K562 (cell line): ENCODE results near the gene OLIG1. TPM values are rescaled to one million over a fixed set of nuclear protein-coding genes. Genes with fewer than 3 reads are reported as not detected.
A peak's percentile ranks its signal among the peaks of the same experiment; 100 is the strongest.

Experiments
- ATAC-seq: fragments of 200-7000 bp; cut with Tn5 transposase; 3 replicates; pipeline ENCODE4 v1.9.1; 2020; ENCODE audit warnings: moderate library complexity
- BruUV-seq: library from RNA; stranded (reverse); fragments of 400-500 nt; replicated peaks from 2 replicates; lab custom pipeline; 2021; lab: Mats Ljungman, UMichigan
- CTCF ChIA-PET: fragments of 300-600 bp; formaldehyde crosslinking; extraction: SDS; loops from one replicate; lab custom pipeline; 2021; ENCODE audit warnings: low intra/inter-chr PET ratio; lab: Yijun Ruan, JAX
- POLR2A ChIA-PET: fragments of 300-600, 350-650 bp; sonication (Branson Sonifier 250); formaldehyde crosslinking; extraction: SDS; loops from one replicate; lab custom pipeline; 2021; ENCODE audit warnings: antibody characterized with exemption, inconsistent platforms; lab: Yijun Ruan, JAX
- DNase-seq, 4 experiments: peaks; one replicate each; pipeline versions ENCODE4 v3.0.0 to v3.0.0-alpha.2; 2011 to 2018; ENCODE audit warnings: low spot score in 3 of 4, mixed read lengths in 3 of 4; ENCODE audit errors: extremely low read depth in 1 of 4
- FAIRE-seq: peaks from 2 replicates; lab custom pipeline; 2011; peaks lifted over from hg19 to GRCh38; lab: Jason Lieb, UNC
- H2AFZ ChIP-seq: 2 replicates; pipeline ENCODE4 v1.6.0; 2011; ENCODE audit warnings: low read depth, low read length, control low read depth, inconsistent platforms
- H3K27ac ChIP-seq: fragments of 200-600 bp; 3 replicates; pipeline ENCODE4 v1.8.0; 2011; ENCODE audit warnings: low read depth, mild to moderate bottlenecking, control low read depth, inconsistent platforms, low read length, moderate library complexity, mixed read lengths; ENCODE audit errors: extremely low read depth
- H3K27me3 ChIP-seq, 2 experiments: fragments of 300-600 bp in 1 of 2; 2 replicates in 1 of 2; 3 replicates in 1 of 2; pipeline versions ENCODE4 v1.6.0 to v1.8.0; 2011; ENCODE audit warnings: inconsistent platforms in 2 of 2, low read length in 2 of 2, mild to moderate bottlenecking in 1 of 2, mixed read lengths in 1 of 2, moderate library complexity in 1 of 2; ENCODE audit not compliant: control insufficient read depth in 2 of 2, insufficient read depth in 2 of 2
- H3K36me3 ChIP-seq: fragments of 300-600 bp; 3 replicates; pipeline ENCODE4 v1.8.0; 2011; ENCODE audit warnings: mild to moderate bottlenecking, low read length, inconsistent platforms; ENCODE audit not compliant: control insufficient read depth, insufficient read depth
- H3K4me1 ChIP-seq, 2 experiments: fragments of 200-600 bp in 1 of 2; replicated peaks in 1 of 2; 2 replicates in 1 of 2; 3 replicates in 1 of 2; pipeline versions ENCODE4 v1.5.1 to v1.8.0; 2011; ENCODE audit warnings: inconsistent platforms in 2 of 2, low read length in 2 of 2, mild to moderate bottlenecking in 1 of 2, mixed read lengths in 1 of 2, moderate library complexity in 1 of 2; ENCODE audit not compliant: control insufficient read depth in 2 of 2, insufficient read depth in 2 of 2
- H3K4me2 ChIP-seq: 2 replicates; pipeline ENCODE4 v1.6.1; 2011; ENCODE audit warnings: low read length, control low read depth, inconsistent platforms, mixed read lengths; ENCODE audit not compliant: insufficient read depth
- H3K4me3 ChIP-seq: fragments of 200-600 bp; sonication (generic), shearing (Covaris generic); 2 replicates; pipeline ENCODE4 v1.5.1; 2016; ENCODE audit warnings: control low read depth, inconsistent platforms
- H3K79me2 ChIP-seq: fragments of 200-600 bp; 3 replicates; pipeline ENCODE4 v1.8.0; 2011; ENCODE audit warnings: low read length, inconsistent platforms; ENCODE audit not compliant: control insufficient read depth, insufficient read depth
- H3K9ac ChIP-seq, 2 experiments: 2 replicates each; pipeline versions ENCODE4 v1.6.0 to v1.6.1; 2011; ENCODE audit warnings: low read depth in 2 of 2, low read length in 2 of 2, control low read depth in 1 of 2, inconsistent platforms in 1 of 2, mild to moderate bottlenecking in 1 of 2, mixed read lengths in 1 of 2; ENCODE audit not compliant: insufficient read depth in 1 of 2
- H3K9me1 ChIP-seq: one replicate; pipeline ENCODE4 v1.6.0; 2011; ENCODE audit warnings: inconsistent platforms, mild to moderate bottlenecking, low read length, moderate library complexity; ENCODE audit not compliant: control insufficient read depth, insufficient read depth
- H3K9me3 ChIP-seq: replicated peaks from 2 replicates; pipeline ENCODE4 v1.5.1; 2011; ENCODE audit warnings: low read depth, low read length, inconsistent platforms; ENCODE audit not compliant: control insufficient read depth, insufficient read depth
- H4K20me1 ChIP-seq: replicated peaks from 2 replicates; pipeline ENCODE4 v1.6.1; 2011; ENCODE audit warnings: low read length, inconsistent platforms, mixed read lengths; ENCODE audit not compliant: control insufficient read depth, insufficient read depth
- CBFB ChIP-seq: sonication (generic); formaldehyde crosslinking; IDR thresholded peaks from 2 replicates; pipeline ENCODE4 v1.4.0; 2020; ENCODE audit warnings: mild to moderate bottlenecking, missing genetic modification reagents
- MEIS2 ChIP-seq: fragments of 450-650 bp; IDR thresholded peaks from 2 replicates; pipeline ENCODE4 v1.6.1; 2014; ENCODE audit warnings: mild to moderate bottlenecking; ENCODE audit not compliant: partially characterized antibody
- MYC ChIP-seq, 2 experiments: fragments of 250-450 bp in 1 of 2; sonication (Bioruptor Pico) in 1 of 2; IDR thresholded peaks; 2 replicates each; pipeline versions ENCODE4 v1.5.1 to v1.6.1; 2012 to 2021; ENCODE audit warnings: low read depth in 2 of 2, borderline replicate concordance in 1 of 2, improper control_type of control experiment in 1 of 2, low read length in 1 of 2, mild to moderate bottlenecking in 1 of 2, moderate library complexity in 1 of 2
- POLR2G ChIP-seq: fragments of 200-400 bp; formaldehyde crosslinking; IDR thresholded peaks from 2 replicates; pipeline ENCODE4 v1.6.1; 2017; ENCODE audit warnings: low read depth, mild to moderate bottlenecking, antibody characterized with exemption, low read length, moderate library complexity
- WGBS: fragments of 100-300 bp; shearing (Covaris generic); methylation state at CpG from one replicate; pipeline ENCODE4 v1.1.6; 2016; ENCODE audit warnings: low coverage, mixed read lengths; ENCODE audit not compliant: insufficient coverage; ENCODE audit errors: missing lambda C conversion rate; 5-methylcytosine and 5-hydroxymethylcytosine counted together
- in situ Hi-C: fragments of 300-500 bp; cut with MboI; formaldehyde crosslinking; loops from 4 replicates; pipeline ENCODE4 v1.15.0; 2018; ENCODE audit warnings: inconsistent platforms, mixed read lengths
- intact Hi-C: fragments of 100-400 bp; cut with micrococcal nuclease; formaldehyde crosslinking; loops from 2 replicates; pipeline ENCODE4 v1.14.2; 2022
- polyA plus RNA-seq, 8 experiments: library from polyadenylated mRNA; depleted of rRNA in 4 of 8; stranded (reverse) in 5 of 8; unstranded in 3 of 8; fragments of >200 nt; fragmentation: Nextera tagmentation in 2 of 8; fragmentation: Illumina TruSeq in 1 of 8; extraction: Ambion mirVana in 2 of 8; extraction: Trizol in 1 of 8; gene quantifications; 2 replicates each; pipeline versions ENCODE4 v1.2.1 to v1.2.3, GENCODE V29; 2011 to 2014; ENCODE audit warnings: inconsistent platforms in 1 of 8, missing spikeins in 1 of 8
- total RNA-seq, 7 experiments: library from RNA; depleted of rRNA in 6 of 7; stranded (reverse); fragments of >200 nt in 6 of 7; fragmentation: Illumina TruSeq in 2 of 7; extraction: Trizol in 2 of 7; gene quantifications; 2 replicates each; pipeline versions ENCODE4 v1.2.1 to v1.2.3, GENCODE V29; 2011 to 2021; ENCODE audit warnings: low replicate concordance in 1 of 7

The OLIG1 gene
- total and polyA plus RNA-seq, 9 of the 15 experiments (the other 6 are each of a cell fraction or from before 2014, with no cell fraction given): not detected

DNA sequence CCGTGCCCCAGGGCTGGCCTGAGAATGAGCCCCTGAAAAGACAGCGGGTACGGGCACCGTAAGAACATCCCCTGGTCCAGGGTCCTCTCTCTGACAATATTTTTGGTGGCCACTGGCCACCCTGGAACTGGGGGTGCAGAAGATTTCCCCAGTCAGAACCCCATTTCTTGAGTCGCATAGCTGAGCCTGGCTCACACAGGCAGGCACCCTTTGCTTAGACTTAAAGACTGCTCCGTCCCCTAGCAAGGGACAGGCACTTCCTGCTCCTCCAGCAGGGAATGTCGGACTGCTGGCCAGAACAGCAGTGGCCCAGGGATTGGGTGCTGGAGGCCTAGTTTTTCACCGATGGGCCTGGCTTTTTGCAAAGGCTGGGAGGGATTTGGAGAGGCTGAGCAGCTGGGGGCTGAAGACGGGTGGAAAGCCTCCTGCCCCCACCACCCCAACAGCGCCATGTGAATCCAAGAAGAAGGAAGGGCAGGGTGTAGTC is 39.9 kb upstream of the OLIG1 start:
- DNase-seq: no peak
- no peaks in the 10 kb centered on the region for H3K9me1 ChIP-seq
- ChIA-PET POLR2A (no interaction called here), CTCF (no interaction called here)
- no peaks in the 10 kb centered on the region for H3K9me3 ChIP-seq
- H3K27ac ChIP-seq: no peak overlapping the region
- peaks cover 8% of the 10 kb centered on the region; the same call in 1 of the 2 replicates for H4K20me1 ChIP-seq
- 3% methylated on average over 10 of the region's 10 CpGs for WGBS
- H2AFZ ChIP-seq: no peak overlapping the region
- H3K4me1 ChIP-seq: peaks cover 0 to 9% of the 10 kb centered on the region in 2 experiments; a peak in 1 of 5 replicates
- BruUV-seq: no TSS peak
- FAIRE-seq: no peak
- no peak overlapping the region for H3K4me2 ChIP-seq
- H3K27me3 ChIP-seq: peaks cover 44 to 86% of the 10 kb centered on the region in 2 experiments
- in situ Hi-C loops: no loop called here
- no peaks in the 10 kb centered on the region for H3K36me3 ChIP-seq
- TF ChIP-seq POLR2G (no peak), CBFB (CRISPR knock-in tag) (no peak)
- no peaks in the 10 kb centered on the region for H3K79me2 ChIP-seq
- no peak overlapping the region for H3K4me3 ChIP-seq
- intact Hi-C loops: no loop called here
- no peak overlapping the region for H3K9ac ChIP-seq
- ATAC-seq: no peak

DNA sequence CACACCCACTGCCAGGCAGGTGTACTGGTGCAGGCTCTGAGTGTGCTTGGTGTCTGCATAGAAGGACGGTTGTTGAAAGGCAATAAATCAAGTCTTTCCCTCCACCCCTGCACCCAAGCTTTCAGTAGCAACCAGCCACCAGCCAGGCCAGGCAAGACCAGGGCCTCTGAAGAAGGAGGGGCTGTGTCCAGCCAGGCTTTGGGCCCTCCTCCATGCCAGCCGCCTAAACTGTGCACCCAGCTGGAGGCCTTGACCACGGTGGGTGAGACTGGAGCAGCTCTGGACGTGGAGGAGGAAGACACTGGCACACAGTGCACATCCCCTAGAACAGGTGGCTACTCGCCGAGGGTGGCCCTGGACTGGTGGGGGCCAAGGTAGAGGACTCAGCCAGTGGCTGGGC is 39.3 kb upstream of the OLIG1 start:
- H3K27me3 ChIP-seq: peaks cover 42 to 85% of the 10 kb centered on the region in 2 experiments
- H3K79me2 ChIP-seq: no peaks in the 10 kb centered on the region
- intact Hi-C loops: no loop called here
- TF ChIP-seq MEIS2 (peak; percentile 31), MYC (IDR thresholded peaks at IDR 0.05; ENCODE audit: low read depth, low read length) (no peak), MYC (CRISPR knock-in tag; IDR thresholded peaks at IDR 0.05; ENCODE audit: borderline replicate concordance, low read depth) (no peak)
- TF ChIP-seq, all 486 proteins: peak for 1
- ATAC-seq: no peak
- Histone ChIP-seq H3K27ac (no peak overlapping the region), H3K4me3 (no peak overlapping the region), H3K36me3 (no peaks in the 10 kb centered on the region), H4K20me1 (peaks cover 8% of the 10 kb centered on the region; the same call in 1 of the 2 replicates), H3K4me1 (peaks cover 0 to 9% of the 10 kb centered on the region in 2 experiments; a peak in 1 of 5 replicates), H2AFZ (no peak overlapping the region), H3K9me3 (no peaks in the 10 kb centered on the region), H3K9ac (no peak overlapping the region), H3K4me2 (no peak overlapping the region), H3K9me1 (no peaks in the 10 kb centered on the region)
- no peak for DNase-seq
- POLR2A ChIA-PET: no interaction called here
- in situ Hi-C loops: no loop called here
- FAIRE-seq: no peak
- CTCF ChIA-PET: no interaction called here
- WGBS: under 1% methylated on average over 6 of the region's 6 CpGs
- no TSS peak for BruUV-seq
